Non-pigmented ciliary epithelial cell (primary cell): ENCODE results near the gene AHNAK2.
"Not testable (repeated sequence)": the region's sequence is repeated elsewhere in the genome, so short reads cannot be mapped to it uniquely, and the experiment has no call there.

ENCODE experiments used
- DNase-seq: peaks from one replicate; pipeline ENCODE4 v3.0.0-alpha.2; 2010; ENCODE audit warnings: low read depth

Gene AHNAK2

GRCh38 chr14:104927432-104927816, 50.8 kb downstream of the AHNAK2 start:
- no peak for DNase-seq

- DNase-seq = no peak
These were observed 51.3 kb downstream of the AHNAK2 start for GRCh38 chr14:104926619-104927431.

GRCh38 chr14:104925855-104926609, 52.1 kb downstream of the AHNAK2 start:
- no peak for DNase-seq

GRCh38 chr14:104925214-104925854, 52.8 kb downstream of the AHNAK2 start:
- DNase-seq = no peak

- no peak for DNase-seq
These were observed 53.6 kb downstream of the AHNAK2 start, which contains the start of gene PLD4 for GRCh38 chr14:104924421-104925213. PLD4 (plus strand) TSS chr14:104924879; CDS start chr14:104927141, 2,262 bp downstream.

- DNase-seq = no peak
These were observed 54.3 kb downstream of the AHNAK2 start for GRCh38 chr14:104923640-104924420.

- no peak for DNase-seq
These were observed 58.2 kb downstream of the AHNAK2 start for GRCh38 chr14:104919993-104920315.

GRCh38 chr14:104919152-104919992, 58.8 kb downstream of the AHNAK2 start:
- DNase-seq = not testable (repeated sequence)

GRCh38 chr14:104917993-104918392, 60.2 kb downstream of the AHNAK2 start:
- no peak for DNase-seq

- no peak for DNase-seq
These were observed 61.1 kb downstream of the AHNAK2 start for GRCh38 chr14:104917116-104917515.

GRCh38 chr14:104913435-104913834, 64.7 kb downstream of the AHNAK2 start:
- DNase-seq = no peak

- no peak for DNase-seq
These were observed 66.1 kb downstream of the AHNAK2 start for GRCh38 chr14:104912053-104912452.

GRCh38 chr14:104908303-104908702, 69.9 kb downstream of the AHNAK2 start:
- no peak for DNase-seq

- not testable (repeated sequence) for DNase-seq
These were observed 72.6 kb downstream of the AHNAK2 start for GRCh38 chr14:104905579-104905933.

- DNase-seq = not testable (repeated sequence)
These were observed 73.3 kb downstream of the AHNAK2 start for GRCh38 chr14:104904650-104905578.

GRCh38 chr14:104903990-104904389, 74.2 kb downstream of the AHNAK2 start:
- no peak for DNase-seq

- no peak for DNase-seq
These were observed 77.3 kb downstream of the AHNAK2 start for GRCh38 chr14:104900639-104901512.

- DNase-seq = no peak
These were observed 78.4 kb downstream of the AHNAK2 start for GRCh38 chr14:104899781-104900180.
